SK-N-SH (cell line): ENCODE results near the gene LETM1. TPM values are rescaled to one million over a fixed set of nuclear protein-coding genes. Genes with fewer than 3 reads are reported as not detected.

ENCODE experiments used
- CTCF ChIA-PET: fragments of 300-600, 350-600 bp; formaldehyde crosslinking; extraction: SDS; loops from one replicate; lab custom pipeline; 2021; lab: Yijun Ruan, JAX
- POLR2A ChIA-PET: fragments of 350-600 bp; sonication (Branson Sonifier 250); formaldehyde crosslinking; extraction: SDS; loops from one replicate; lab custom pipeline; 2020; ENCODE audit warnings: antibody characterized with exemption, inconsistent platforms; lab: Yijun Ruan, JAX
- DNase-seq: peaks from one replicate; pipeline ENCODE4 v3.0.0; 2012
- H2AFZ ChIP-seq: fragments of 200-600 bp; sonication (generic); 2 replicates; pipeline ENCODE4 v1.8.1; 2016; ENCODE audit warnings: antibody characterized with exemption, mild to moderate bottlenecking, low read depth
- H3F3A ChIP-seq: fragments of 200-600 bp; sonication (generic); replicated peaks from 2 replicates; pipeline ENCODE3; 2016; ENCODE audit warnings: antibody characterized with exemption, mild to moderate bottlenecking; ENCODE audit not compliant: insufficient read depth
- H3K27ac ChIP-seq, 2 experiments: fragments of 200-500 bp in 1 of 2; fragments of 200-600 bp in 1 of 2; sonication (Bioruptor generic) in 1 of 2; sonication (generic), shearing (Covaris generic) in 1 of 2; 2 replicates each; pipeline versions ENCODE4 v1.5.1 to v1.6.1; 2014 to 2016; ENCODE audit warnings: low read depth in 2 of 2, inconsistent platforms in 1 of 2, low read length in 1 of 2, mild to moderate bottlenecking in 1 of 2, mixed read lengths in 1 of 2
- H3K27me3 ChIP-seq: fragments of 200-600 bp; sonication (generic), shearing (Covaris generic); 2 replicates; pipeline ENCODE4 v1.6.1; 2016; ENCODE audit warnings: mixed run types; ENCODE audit not compliant: insufficient read depth
- H3K36me3 ChIP-seq, 2 experiments: fragments of 200-500 bp in 1 of 2; fragments of 200-600 bp in 1 of 2; sonication (Bioruptor generic) in 1 of 2; sonication (generic) in 1 of 2; replicated peaks in 1 of 2; 2 replicates each; pipeline versions ENCODE3 to v1.5.1; 2014 to 2016; ENCODE audit warnings: low read length in 1 of 2, mild to moderate bottlenecking in 1 of 2; ENCODE audit not compliant: insufficient read depth in 2 of 2, control insufficient read depth in 1 of 2
- H3K4me1 ChIP-seq, 2 experiments: fragments of 200-500 bp in 1 of 2; fragments of 200-600 bp in 1 of 2; sonication (Bioruptor generic) in 1 of 2; sonication (generic), shearing (Covaris generic) in 1 of 2; 2 replicates each; pipeline versions ENCODE4 v1.5.1 to v1.6.1; 2014 to 2016; ENCODE audit warnings: low read depth in 1 of 2, low read length in 1 of 2, mixed run types in 1 of 2; ENCODE audit not compliant: insufficient read depth in 2 of 2, control insufficient read depth in 1 of 2
- H3K4me2 ChIP-seq: fragments of 200-600 bp; sonication (generic), shearing (Covaris generic); 2 replicates; pipeline ENCODE4 v1.6.1; 2017; ENCODE audit warnings: mixed run types
- H3K4me3 ChIP-seq, 2 experiments: fragments of 200-500 bp in 1 of 2; fragments of 200-600 bp in 1 of 2; sonication (Bioruptor generic) in 1 of 2; sonication (generic), shearing (Covaris generic) in 1 of 2; 2 replicates each; pipeline versions ENCODE4 v1.5.1 to v1.8.1; 2014 to 2016; ENCODE audit warnings: low read depth in 2 of 2, inconsistent platforms in 1 of 2, low read length in 1 of 2, mild to moderate bottlenecking in 1 of 2, mixed read lengths in 1 of 2, moderate library complexity in 1 of 2
- H3K79me2 ChIP-seq: fragments of 200-600 bp; sonication (generic); 2 replicates; pipeline ENCODE4 v1.8.1; 2017; ENCODE audit warnings: mild to moderate bottlenecking; ENCODE audit not compliant: insufficient read depth
- H3K9ac ChIP-seq: fragments of 200-600 bp; sonication (generic); 2 replicates; pipeline ENCODE4 v1.6.1; 2017; ENCODE audit warnings: mixed run types
- H3K9me2 ChIP-seq: fragments of 200-600 bp; sonication (generic); 2 replicates; pipeline ENCODE4 v1.6.1; 2017; ENCODE audit warnings: mixed run types
- H3K9me3 ChIP-seq: fragments of 200-600 bp; sonication (generic); 2 replicates; pipeline ENCODE4 v1.6.1; 2017; ENCODE audit warnings: mixed run types, mild to moderate bottlenecking, moderate library complexity
- H4K20me1 ChIP-seq: fragments of 200-600 bp; sonication (generic); 2 replicates; pipeline ENCODE4 v1.6.1; 2017; ENCODE audit warnings: mild to moderate bottlenecking, mixed run types; ENCODE audit not compliant: insufficient read depth
- ELF1 ChIP-seq: IDR thresholded peaks from 2 replicates; pipeline ENCODE4 v1.4.0; 2012
- EP300 ChIP-seq, 2 experiments: IDR thresholded peaks; 2 replicates each; pipeline versions ENCODE4 v1.4.0 to v1.6.1; 2012; ENCODE audit warnings: borderline replicate concordance in 1 of 2, low read depth in 1 of 2, low read length in 1 of 2
- EZH2phosphoT487 ChIP-seq: fragments of 200-600 bp; sonication (generic); IDR thresholded peaks from 2 replicates; pipeline ENCODE4 v1.6.1; 2017; ENCODE audit warnings: low read depth, mixed run types, mild to moderate bottlenecking, antibody characterized with exemption, moderate library complexity, borderline replicate concordance
- FOXM1 ChIP-seq: IDR thresholded peaks from 2 replicates; pipeline ENCODE4 v1.4.0; 2012; ENCODE audit warnings: low read depth, mild to moderate bottlenecking
- GABPA ChIP-seq: IDR thresholded peaks from 2 replicates; pipeline ENCODE4 v1.4.0; 2012; ENCODE audit warnings: low read depth, mild to moderate bottlenecking
- IRF3 ChIP-seq: fragments of 150-350 bp; IDR thresholded peaks from 2 replicates; pipeline ENCODE4 v1.6.1; 2016; ENCODE audit warnings: mild to moderate bottlenecking, low read depth, low read length
- JUND ChIP-seq: IDR thresholded peaks from 2 replicates; pipeline ENCODE4 v1.4.0; 2012
- MXI1 ChIP-seq: IDR thresholded peaks from 2 replicates; pipeline ENCODE4 v1.6.1; 2012; ENCODE audit warnings: mild to moderate bottlenecking, low read depth, low read length, improper control_type of control experiment
- NFIC ChIP-seq: IDR thresholded peaks from 2 replicates; pipeline ENCODE4 v1.4.0; 2012; ENCODE audit warnings: borderline replicate concordance
- PBX3 ChIP-seq: IDR thresholded peaks from 2 replicates; pipeline ENCODE4; 2012
- RCOR1 ChIP-seq: fragments of 150-350 bp; IDR thresholded peaks from 2 replicates; pipeline ENCODE4 v1.6.1; 2017; ENCODE audit warnings: antibody characterized with exemption, low read length
- REST ChIP-seq: IDR thresholded peaks from 2 replicates; pipeline ENCODE4 v1.6.1; 2012; ENCODE audit warnings: mild to moderate bottlenecking, low read depth, low read length, moderate library complexity
- RFX5 ChIP-seq: IDR thresholded peaks from 2 replicates; pipeline ENCODE4 v1.6.1; 2012; ENCODE audit warnings: mild to moderate bottlenecking, improper control_type of control experiment, low read length
- RXRA ChIP-seq: IDR thresholded peaks from 2 replicates; pipeline ENCODE4 v1.4.0; 2012; ENCODE audit warnings: low read depth, mild to moderate bottlenecking, borderline replicate concordance
- TEAD4 ChIP-seq: IDR thresholded peaks from 2 replicates; pipeline ENCODE4 v1.4.0; 2012; ENCODE audit warnings: mild to moderate bottlenecking, borderline replicate concordance; ENCODE audit not compliant: insufficient read depth
- WGBS: methylation state at CpG from one replicate; pipeline ENCODE4 v1.1.6; 2017; ENCODE audit warnings: low lambda C conversion rate; 5-methylcytosine and 5-hydroxymethylcytosine counted together
- polyA plus RNA-seq, 3 experiments: library from polyadenylated mRNA; depleted of rRNA; stranded (reverse); fragments of >200 nt; gene quantifications; 2 replicates each; pipeline ENCODE4 v1.2.3, GENCODE V29; 2012
- TF ChIP-seq, protein P1 (sequence below): IDR thresholded peaks from 2 replicates; pipeline ENCODE4 v1.4.0; 2012; ENCODE audit warnings: low read depth

LETM1 gene
- polyA plus RNA-seq, 1 of the 3 experiments (the other 2 are of a cell fraction): 25.8 TPM

GRCh38 chr4:1874201-1874600 lies 18.2 kb upstream of the LETM1 start:
- 90% methylated on average over 3 of the region's 3 CpGs for WGBS
- TF ChIP-seq RCOR1 (no peak), FOXM1 (no peak), ELF1 (no peak), REST (no peak), EP300 (IDR thresholded peaks at IDR 0.05; ENCODE audit: borderline replicate concordance in 1 of 2, low read depth in 1 of 2, low read length in 1 of 2) (no peak), PBX3 (no peak), GABPA (no peak), EZH2phosphoT487 (no peak), MXI1 (no peak), JUND (no peak), IRF3 (no peak), NFIC (no peak), RFX5 (no peak), RXRA (no peak), TEAD4 (no peak)
- TF ChIP-seq, protein P1, sequence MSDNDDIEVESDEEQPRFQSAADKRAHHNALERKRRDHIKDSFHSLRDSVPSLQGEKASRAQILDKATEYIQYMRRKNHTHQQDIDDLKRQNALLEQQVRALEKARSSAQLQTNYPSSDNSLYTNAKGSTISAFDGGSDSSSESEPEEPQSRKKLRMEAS: no peak

More at GRCh38 chr4:1874201-1874600, 18.2 kb upstream of the LETM1 start:
- no peaks in the 10 kb centered on the region for H3K27me3 ChIP-seq
- no peak for DNase-seq
- H3K36me3 ChIP-seq: no peaks in the 10 kb centered on the region
- H3F3A ChIP-seq: peaks cover 20% of the 10 kb centered on the region
- H3K9ac ChIP-seq: no peak overlapping the region
- no peak overlapping the region for H3K4me3 ChIP-seq
- no peak overlapping the region for H2AFZ ChIP-seq
- peaks cover 17 to 20% of the 10 kb centered on the region in 2 experiments for H3K4me1 ChIP-seq
- no peaks in the 10 kb centered on the region for H3K9me2 ChIP-seq
- H3K27ac ChIP-seq: peak overlapping the region in 1 of 2 experiments; percentile 80; a peak in 1 of 4 replicates
- ChIA-PET POLR2A (no interaction called here), CTCF (interaction anchor here (1.6 to 6.1 kb wide), 3 partner anchors 12 to 126 kb away, joined by 5 to 45 read pairs (median 5); no protein-coding TSS in a partner anchor)
- peaks cover 38% of the 10 kb centered on the region for H4K20me1 ChIP-seq
- peak overlapping the region; percentile 72; the same call in 1 of the 2 replicates for H3K4me2 ChIP-seq
- peaks cover 81% of the 10 kb centered on the region for H3K79me2 ChIP-seq
- H3K9me3 ChIP-seq: no peaks in the 10 kb centered on the region
